Ishikawa (cell line): ENCODE results near the gene ARHGEF28.

Experiments used
- EGR1 ChIP-seq: IDR thresholded peaks from 2 replicates; pipeline ENCODE4 v1.6.1; 2012
- TEAD4 ChIP-seq: IDR thresholded peaks from 2 replicates; pipeline ENCODE4 v1.6.1; 2012

DNA sequence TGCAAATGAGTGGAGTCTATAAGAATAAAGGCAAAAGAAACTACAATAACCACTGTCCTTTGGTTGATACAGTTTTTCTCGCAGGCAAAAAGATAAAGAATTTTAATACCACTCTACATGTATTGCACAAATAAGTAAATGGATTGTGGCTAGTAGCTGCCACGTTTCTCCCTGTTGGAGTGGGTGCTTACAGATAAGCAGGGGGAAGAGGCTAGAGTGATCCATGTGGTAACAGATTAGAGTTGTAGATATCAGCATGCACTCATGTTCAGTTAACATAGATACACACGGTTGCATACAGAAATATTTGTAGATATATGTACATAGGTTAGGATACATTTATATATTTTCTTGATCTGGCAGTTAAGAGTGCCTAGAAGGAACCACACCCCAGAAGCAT, 179.5 kb downstream of the ARHGEF28 start:
- no peak for TF ChIP-seq EGR1
- no peak for TF ChIP-seq TEAD4
